Psoas muscle (tissue), 8 donors: ENCODE data around the gene CNDP2. TPM values are rescaled to one million over a fixed set of nuclear protein-coding genes. Genes with fewer than 3 reads are reported as not detected.

Experiments
- ATAC-seq, 4 donors: fragments of 200-7000 bp; cut with Tn5 transposase; one replicate each; pipeline ENCODE4 v1.9.1; 2020; ENCODE audit warnings: moderate library complexity in 3 of 4, mild to moderate bottlenecking in 2 of 4
- DNase-seq, 2 donors: peaks; one replicate each; pipeline ENCODE4 v3.0.0-alpha.2; 2020
- H3K27ac ChIP-seq: fragments of 200-600 bp; one replicate; pipeline ENCODE4 v1.8.0; 2022
- H3K27me3 ChIP-seq, 3 donors: fragments of 200-600 bp in 1 of 3; one replicate each; pipeline versions ENCODE4 v1.6.1 to v1.8.0; 2013 to 2022; ENCODE audit warnings: low read length in 2 of 3, mild to moderate bottlenecking in 2 of 3, moderate library complexity in 1 of 3; ENCODE audit not compliant: insufficient read depth in 3 of 3
- H3K36me3 ChIP-seq, 2 donors: fragments of 200-600 bp in 1 of 2; one replicate each; pipeline versions ENCODE4 v1.6.1 to v1.8.0; 2013 to 2022; ENCODE audit warnings: low read depth in 1 of 2, mild to moderate bottlenecking in 1 of 2, moderate library complexity in 1 of 2; ENCODE audit not compliant: insufficient read depth in 1 of 2
- H3K4me1 ChIP-seq: fragments of 200-600 bp; one replicate; pipeline ENCODE4 v1.8.0; 2022
- H3K4me3 ChIP-seq: fragments of 200-600 bp; one replicate; pipeline ENCODE4 v1.8.0; 2022; ENCODE audit warnings: mild to moderate bottlenecking
- H3K9me3 ChIP-seq: fragments of 200-600 bp; one replicate; pipeline ENCODE4 v1.8.0; 2022
- WGBS, 3 donors: extraction: QIAGEN DNeasy Blood & Tissue Kit; methylation state at CpG; one replicate each; pipeline versions ENCODE4 v1.1.6 to v1.1.7; 2013; 5-methylcytosine and 5-hydroxymethylcytosine counted together
- intact Hi-C, 2 donors: fragments of 100-400 bp; cut with DNase I; formaldehyde crosslinking; loops; one replicate each; pipeline versions ENCODE4 v1.11.0 to v1.14.2; 2022
- polyA plus RNA-seq, 3 donors: library from polyadenylated mRNA; stranded (reverse); fragments of 200-250 nt; gene quantifications; one replicate each; pipeline ENCODE4 v1.2.3, GENCODE V29; 2013
- total RNA-seq, 4 donors: library from RNA; stranded (reverse); fragmentation: NEBNext Ultra II Directional in 2 of 4; extraction: Animal tissue kit (Norgen Biotek cat#: 25700) in 2 of 4; gene quantifications; one replicate each; pipeline versions ENCODE4 v1.2.1 to v1.2.4, GENCODE V29; 2021 to 2023
- TF ChIP-seq, protein P1 (sequence below): fragments of 200-600 bp; IDR thresholded peaks from one replicate; pipeline ENCODE4 v1.8.0; 2022; ENCODE audit warnings: antibody characterized with exemption
- donor health status: healthy with polysubstance abuse.
- donor health status: DM: no; HTN: no; CAD: no; lungs with moderate emphysema.
- donor health status: Bipolar disorder and iron deficiency.
- donor health status: healthy.
- donor health status: DM: yes; HTN: yes; CAD: no.
- donor health status: DM: no; HTN: no; CAD: no.
- donor health status: DM: no; HTN: no; CAD: no.
- donor health status: DM: yes; HTN: yes; CAD: no.

CNDP2 gene
- total and polyA plus RNA-seq, 7 donors = 24.3 to 51.9 (median 41.4) TPM

DNA sequence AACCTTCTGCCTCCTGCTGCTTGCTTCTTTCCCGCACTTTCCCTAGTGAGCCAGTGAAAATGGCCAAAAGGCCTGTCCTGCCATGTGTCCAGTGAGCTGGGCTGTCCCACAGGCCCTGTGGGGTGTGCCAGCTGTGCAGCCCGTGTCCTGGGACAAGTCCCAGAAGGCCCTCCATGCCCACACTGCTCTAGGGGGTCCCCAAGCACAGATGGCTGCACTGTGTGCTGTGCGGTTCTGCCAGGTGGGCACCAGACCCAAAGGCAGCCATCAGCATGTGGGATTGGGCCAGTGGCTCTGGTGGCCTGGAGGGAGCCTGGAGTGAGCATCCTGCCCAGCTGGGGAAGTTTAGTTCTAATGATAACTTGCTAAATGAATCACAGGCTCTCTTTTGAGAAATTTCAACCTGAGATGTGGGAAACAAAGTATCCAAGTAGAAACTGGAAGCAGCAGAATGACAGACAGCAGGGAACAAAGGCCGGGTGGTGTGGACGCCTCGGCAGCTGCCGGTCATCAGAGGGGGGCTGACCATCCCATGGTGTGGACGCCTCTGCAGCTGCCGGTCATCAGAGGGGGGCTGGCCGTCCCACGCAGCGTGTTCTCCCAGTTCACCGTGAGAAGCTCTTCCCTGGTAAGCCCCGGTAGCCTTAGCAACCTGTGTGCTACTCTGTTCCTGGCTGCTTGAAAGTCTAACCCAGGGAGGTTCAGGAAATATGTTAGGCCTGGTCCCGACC, 9.9 kb upstream of the CNDP2 start:
- no peak for DNase-seq
- 43 to 57% (median 44%) methylated on average over 15 of the region's 15 CpGs for WGBS, 3 donors
- H3K27ac ChIP-seq = no peak overlapping the region
- H3K9me3 ChIP-seq = no peaks in the 10 kb centered on the region
- ATAC-seq = no peak
- H3K4me3 ChIP-seq = no peak overlapping the region
- no peaks in the 10 kb centered on the region for H3K4me1 ChIP-seq
- peaks cover 0 to 7% (median 0%) of the 10 kb centered on the region in 3 donors for H3K27me3 ChIP-seq
- TF ChIP-seq, protein P1, sequence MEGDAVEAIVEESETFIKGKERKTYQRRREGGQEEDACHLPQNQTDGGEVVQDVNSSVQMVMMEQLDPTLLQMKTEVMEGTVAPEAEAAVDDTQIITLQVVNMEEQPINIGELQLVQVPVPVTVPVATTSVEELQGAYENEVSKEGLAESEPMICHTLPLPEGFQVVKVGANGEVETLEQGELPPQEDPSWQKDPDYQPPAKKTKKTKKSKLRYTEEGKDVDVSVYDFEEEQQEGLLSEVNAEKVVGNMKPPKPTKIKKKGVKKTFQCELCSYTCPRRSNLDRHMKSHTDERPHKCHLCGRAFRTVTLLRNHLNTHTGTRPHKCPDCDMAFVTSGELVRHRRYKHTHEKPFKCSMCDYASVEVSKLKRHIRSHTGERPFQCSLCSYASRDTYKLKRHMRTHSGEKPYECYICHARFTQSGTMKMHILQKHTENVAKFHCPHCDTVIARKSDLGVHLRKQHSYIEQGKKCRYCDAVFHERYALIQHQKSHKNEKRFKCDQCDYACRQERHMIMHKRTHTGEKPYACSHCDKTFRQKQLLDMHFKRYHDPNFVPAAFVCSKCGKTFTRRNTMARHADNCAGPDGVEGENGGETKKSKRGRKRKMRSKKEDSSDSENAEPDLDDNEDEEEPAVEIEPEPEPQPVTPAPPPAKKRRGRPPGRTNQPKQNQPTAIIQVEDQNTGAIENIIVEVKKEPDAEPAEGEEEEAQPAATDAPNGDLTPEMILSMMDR = no peak
- H3K36me3 ChIP-seq = no peaks in the 10 kb centered on the region
- intact Hi-C loops = no loop called here

- Histone ChIP-seq H3K4me1 (no peaks in the 10 kb centered on the region), H3K27ac (no peak overlapping the region), H3K9me3 (peaks cover 3% of the 10 kb centered on the region), H3K27me3 (peaks cover 0 to 7% (median 2%) of the 10 kb centered on the region in 3 donors), H3K4me3 (no peak overlapping the region), H3K36me3 (no peaks in the 10 kb centered on the region)
- no peak for ATAC-seq
- WGBS, 3 donors = 93 to 96% (median 94%) methylated on average over 8 of the region's 8 CpGs
- TF ChIP-seq, protein P1 = no peak
- intact Hi-C loops = no loop called here
- no peak for DNase-seq
Observed at GRCh38 chr18:74488354-74488753, 7.8 kb upstream of the CNDP2 start.

- TF ChIP-seq, protein P1 = no peak
- no peaks in the 10 kb centered on the region for H3K4me1 ChIP-seq
- H3K27me3 ChIP-seq = peaks cover 0 to 7% (median 2%) of the 10 kb centered on the region in 3 donors
- H3K4me3 ChIP-seq = no peak overlapping the region
- intact Hi-C loops = no loop called here
- H3K9me3 ChIP-seq = peaks cover 3% of the 10 kb centered on the region
- H3K36me3 ChIP-seq = no peaks in the 10 kb centered on the region
- H3K27ac ChIP-seq = no peak overlapping the region
- DNase-seq (no peak), ATAC-seq (no peak)
- 88 to 93% (median 92%) methylated on average over 8 of the region's 8 CpGs for WGBS, 3 donors
Observed at GRCh38 chr18:74488864-74489263, 7.3 kb upstream of the CNDP2 start.

DNA sequence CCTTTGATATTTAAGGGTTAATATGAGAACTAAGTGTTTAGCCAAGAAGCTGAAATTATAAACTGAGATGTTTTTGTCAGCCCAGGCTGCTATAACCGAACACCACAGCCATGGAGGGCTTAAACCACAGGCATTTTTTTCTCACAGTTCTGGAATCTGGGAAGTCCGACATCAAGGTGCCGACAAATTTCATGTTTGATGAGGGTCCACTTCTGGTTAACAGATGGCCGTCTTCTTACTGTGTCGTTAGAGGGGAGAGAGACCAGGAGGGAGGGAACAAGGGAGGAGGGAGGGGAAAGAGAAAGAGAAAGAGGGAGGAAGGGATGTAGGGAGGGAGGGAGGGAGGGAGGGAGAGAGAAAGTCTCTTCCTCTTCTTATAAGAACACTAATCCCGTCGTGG, 6.5 kb upstream of the CNDP2 start:
- Histone ChIP-seq H3K27me3 (peaks cover 0 to 7% (median 2%) of the 10 kb centered on the region in 3 donors), H3K27ac (no peak overlapping the region), H3K4me1 (no peaks in the 10 kb centered on the region), H3K36me3 (no peaks in the 10 kb centered on the region), H3K9me3 (peaks cover 3% of the 10 kb centered on the region), H3K4me3 (no peak overlapping the region)
- 17 to 34% (median 19%) methylated on average over 7 of the region's 7 CpGs for WGBS, 3 donors
- TF ChIP-seq, protein P1 = no peak
- intact Hi-C loops = loop anchor here (5.0 to 10.0 kb wide), 4 partner anchors 105 to 335 kb away; partner anchors contain the start of genes ZNF407 (in 2 of the 2) and CYB5A (in 1 of the 2)
- ATAC-seq = no peak
- no peak for DNase-seq
